ELF-1 (cell line): ENCODE data around the gene EPHA5.

Experiments
- DNase-seq: peaks from one replicate; pipeline ENCODE4 v3.0.0-alpha.2; 2016; ENCODE audit warnings: low read depth, low spot score

EPHA5 gene

DNA sequence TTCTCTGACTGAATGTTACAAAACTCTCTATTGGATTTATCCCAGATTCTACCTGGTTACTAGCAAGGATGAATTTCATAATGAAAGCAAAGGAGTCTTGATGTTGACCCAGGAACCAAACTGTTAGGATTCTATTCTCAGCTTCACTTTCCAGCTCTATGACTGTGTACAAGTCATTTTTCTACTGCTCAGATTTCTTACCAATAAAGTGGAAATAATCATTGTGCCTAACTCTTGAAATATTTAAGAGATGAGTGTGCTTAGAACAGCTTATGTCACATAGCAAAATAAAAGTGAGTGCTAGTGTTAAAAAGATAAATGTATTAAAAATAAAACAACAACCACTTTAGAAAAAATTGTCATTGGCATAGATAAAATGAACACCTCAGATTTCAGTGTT is 45.6 kb downstream of the EPHA5 start:
- DNase-seq, result no peak

- DNase-seq, result no peak
Observed at GRCh38 chr4:65623506-65623905, 46.8 kb downstream of the EPHA5 start.

DNA sequence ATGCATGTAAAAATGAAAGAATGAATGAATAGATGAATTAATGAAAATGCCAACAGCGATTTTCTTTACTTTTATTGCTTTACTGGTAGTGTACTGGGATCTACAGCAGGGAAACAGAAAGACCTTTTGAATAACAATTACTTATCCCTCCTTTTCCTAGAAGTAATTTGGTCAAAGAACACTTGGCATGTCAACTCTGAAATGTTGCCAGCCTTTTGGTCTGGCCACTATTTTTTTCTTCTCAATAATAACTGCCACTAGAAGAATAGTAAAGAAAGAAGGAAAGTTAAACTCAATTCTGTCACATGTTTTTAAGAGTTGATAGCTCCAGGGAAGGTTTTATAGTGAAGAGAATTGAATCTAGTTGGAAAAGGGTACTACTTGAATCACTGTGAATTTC is 52.9 kb downstream of the EPHA5 start:
- no peak for DNase-seq

GRCh38 chr4:65604515-65604914 is 65.8 kb downstream of the EPHA5 start:
- no peak for DNase-seq

GRCh38 chr4:65600656-65601055 is 69.6 kb downstream of the EPHA5 start:
- DNase-seq, result no peak

- no peak for DNase-seq
Observed at GRCh38 chr4:65599340-65599739, 70.9 kb downstream of the EPHA5 start.

DNA sequence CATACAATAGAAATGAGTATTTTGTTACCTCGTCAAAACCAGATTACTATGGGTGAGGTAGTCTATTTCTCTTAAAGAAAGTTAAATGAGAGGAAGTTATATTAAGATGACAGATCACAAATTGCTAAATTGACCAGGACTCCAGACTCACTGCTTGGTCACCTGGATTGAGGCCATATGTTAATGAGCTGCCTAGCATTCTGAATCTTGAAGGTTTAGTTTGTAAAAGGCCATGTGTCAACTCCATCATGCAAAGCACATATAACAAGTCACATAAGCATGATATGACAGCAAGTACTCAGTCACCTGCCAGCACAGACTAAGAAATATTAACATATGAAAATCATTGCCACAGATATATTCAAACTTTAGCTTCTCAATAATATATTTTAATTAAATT is 72.6 kb downstream of the EPHA5 start:
- DNase-seq, result no peak

DNA sequence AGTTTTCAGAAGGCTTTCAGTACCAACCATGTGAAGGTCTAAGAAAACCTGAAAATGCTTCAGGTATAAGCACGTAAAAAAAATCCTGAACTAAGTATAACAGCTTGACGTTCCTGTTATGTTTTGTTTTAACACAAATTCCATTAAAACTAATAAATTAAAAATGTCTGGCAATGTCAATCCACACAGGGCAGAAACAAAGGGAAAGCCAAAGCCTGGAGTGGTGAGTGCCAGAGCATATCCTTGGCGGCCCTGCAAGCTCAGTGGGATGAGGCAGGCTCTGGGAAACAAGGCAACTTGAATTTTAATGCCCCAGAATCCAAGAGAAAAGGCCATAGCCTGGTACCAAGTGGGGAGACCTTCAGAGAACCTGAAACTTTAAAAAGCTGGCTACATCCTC is 78.2 kb downstream of the EPHA5 start:
- DNase-seq, result no peak

GRCh38 chr4:65589921-65590320 is 80.4 kb downstream of the EPHA5 start:
- no peak for DNase-seq

- DNase-seq, result no peak
Observed at GRCh38 chr4:65589331-65589730, 81.0 kb downstream of the EPHA5 start.

DNA sequence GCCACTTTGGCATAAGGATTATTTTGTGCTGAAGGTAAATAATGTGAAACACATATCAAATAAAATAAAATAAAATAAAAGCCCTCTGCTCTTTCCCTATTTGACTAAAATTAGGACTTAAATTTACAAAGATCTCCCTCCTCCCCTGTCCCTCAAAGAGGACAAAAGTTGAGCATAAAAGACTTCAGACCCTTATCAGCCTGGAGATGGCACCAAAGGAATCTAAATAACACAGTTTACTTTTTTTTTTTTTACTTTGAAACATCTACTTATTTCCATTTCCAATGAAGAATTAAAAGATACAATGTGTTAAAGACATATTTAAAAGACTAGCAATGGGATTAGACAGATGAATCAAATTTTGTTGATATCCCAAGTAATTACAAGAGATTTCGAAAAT is 89.7 kb downstream of the EPHA5 start:
- no peak for DNase-seq

DNA sequence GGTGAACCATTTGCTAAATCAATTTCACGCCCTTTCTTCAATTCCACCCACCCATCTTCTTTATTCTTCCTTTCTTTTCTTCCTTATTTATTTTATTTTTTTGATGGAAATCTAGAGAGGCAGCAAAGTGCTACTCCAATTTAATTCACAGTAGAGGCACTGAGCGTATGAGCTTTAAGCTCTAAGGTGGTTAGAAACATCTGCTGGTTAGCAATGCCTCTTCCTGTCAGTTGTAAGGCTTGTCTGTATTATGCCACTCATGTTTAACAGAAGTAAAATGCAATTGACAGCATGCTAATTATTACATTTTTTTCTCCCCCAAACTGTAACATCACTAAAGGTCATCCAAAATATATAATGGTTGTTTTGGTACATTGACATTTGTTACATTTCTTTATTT is 103.8 kb downstream of the EPHA5 start:
- no peak for DNase-seq

GRCh38 chr4:65561164-65561563 is 109.1 kb downstream of the EPHA5 start:
- DNase-seq, result no peak

DNA sequence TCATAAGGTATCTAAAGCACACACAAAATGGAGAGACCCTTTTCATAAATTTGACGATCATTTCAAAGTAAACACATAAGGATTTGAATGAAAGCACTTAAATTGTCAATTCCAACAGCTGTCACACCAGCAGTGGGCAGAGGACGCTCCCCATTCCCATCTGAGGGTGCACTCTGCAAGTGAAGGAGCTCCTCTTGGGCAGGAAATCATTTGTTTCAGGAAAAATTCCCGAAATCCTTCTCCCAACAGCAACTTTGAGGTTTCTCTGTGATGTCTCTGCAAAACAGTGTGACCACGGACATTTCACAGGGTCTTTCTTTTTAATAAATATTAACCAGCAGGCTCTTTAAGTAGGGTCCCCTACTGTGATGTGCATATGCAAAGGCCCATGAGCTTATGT is 111.0 kb downstream of the EPHA5 start:
- no peak for DNase-seq

GRCh38 chr4:65552057-65552456 is 118.2 kb downstream of the EPHA5 start:
- no peak for DNase-seq

DNA sequence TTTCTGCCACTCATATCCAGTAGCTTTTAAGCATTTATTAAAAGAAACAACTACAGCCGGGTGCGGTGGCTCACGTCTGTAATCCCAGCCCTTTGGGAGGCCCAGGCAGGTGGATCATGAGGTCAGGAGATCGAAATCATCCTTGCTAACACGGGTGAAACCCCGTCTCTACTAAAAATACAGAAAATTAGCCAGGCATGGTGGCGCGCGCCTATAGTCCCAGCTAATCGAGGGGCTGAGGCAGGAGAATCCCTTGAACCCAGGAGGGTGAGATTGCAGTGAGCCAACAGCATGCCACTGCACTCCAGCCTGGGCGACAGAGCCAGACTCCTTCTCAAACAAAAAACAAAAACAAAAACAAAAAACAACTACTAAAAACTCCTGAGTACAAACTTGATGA is 119.8 kb downstream of the EPHA5 start:
- DNase-seq, result no peak

DNA sequence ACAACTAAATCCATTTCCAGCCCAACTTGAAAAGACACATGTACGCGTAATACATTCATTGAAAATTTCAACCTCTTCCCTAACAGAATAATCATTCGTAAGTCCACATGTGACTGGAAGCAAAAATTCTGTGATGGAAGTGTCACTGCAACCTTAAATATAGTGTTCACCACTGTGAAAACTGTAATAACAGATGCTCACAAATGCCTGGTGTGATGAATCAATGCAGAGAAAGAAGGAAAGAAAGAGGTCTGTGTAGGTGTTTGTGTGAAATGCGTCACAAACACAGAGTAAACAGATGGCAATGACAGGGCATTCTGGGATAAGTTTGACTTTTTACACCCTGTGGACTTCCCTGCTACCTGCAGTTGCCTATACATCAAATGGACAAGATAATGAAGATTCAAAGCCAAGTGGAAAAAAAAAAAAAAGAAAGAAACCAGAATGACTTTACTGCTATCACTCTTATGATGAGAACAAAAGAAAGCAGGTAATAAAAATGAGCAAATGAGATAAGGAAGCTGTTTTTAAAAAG is 123.3 kb downstream of the EPHA5 start:
- DNase-seq, result no peak

GRCh38 chr4:65538571-65538970 is 131.7 kb downstream of the EPHA5 start:
- no peak for DNase-seq

DNA sequence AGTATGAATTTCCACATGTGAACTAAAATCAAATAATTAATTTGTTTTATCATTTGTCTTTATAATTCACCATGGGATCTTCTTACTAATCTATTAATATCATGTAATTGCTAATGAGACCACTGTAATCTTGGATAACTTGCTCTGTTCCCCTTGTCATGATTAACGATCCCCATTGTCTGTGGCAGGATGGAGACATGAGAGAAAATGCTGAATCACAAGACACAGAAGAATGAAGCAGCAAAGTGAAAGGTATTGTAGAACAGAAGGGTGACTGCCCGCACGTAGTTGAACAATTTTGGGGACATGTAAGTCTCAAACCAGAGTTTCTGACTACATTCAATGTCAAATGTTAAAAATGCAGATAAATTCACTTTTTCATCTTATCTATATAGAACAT is 135.2 kb downstream of the EPHA5 start:
- no peak for DNase-seq

- DNase-seq, result no peak
Observed at GRCh38 chr4:65521666-65522065, 148.6 kb downstream of the EPHA5 start.

DNA sequence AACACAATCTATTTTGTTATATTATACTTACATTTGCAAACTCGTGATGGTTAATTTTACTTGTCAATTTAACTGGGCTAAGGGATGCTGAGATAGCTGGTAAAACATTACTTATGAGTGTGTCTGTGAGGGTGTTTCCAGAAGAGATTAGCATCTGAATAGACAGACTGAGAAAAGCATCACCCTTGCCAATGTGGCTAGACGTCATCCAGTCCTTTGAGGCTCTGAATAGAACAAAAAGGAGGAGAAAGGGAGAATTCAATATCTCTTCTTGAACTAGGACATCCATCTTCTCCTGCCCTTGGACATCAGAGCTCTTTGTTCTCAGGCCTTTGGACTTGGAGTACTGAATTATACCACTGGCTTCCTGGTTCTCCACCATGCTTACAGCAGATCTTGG is 154.6 kb downstream of the EPHA5 start:
- no peak for DNase-seq

GRCh38 chr4:65510976-65511375 is 159.3 kb downstream of the EPHA5 start:
- no peak for DNase-seq

DNA sequence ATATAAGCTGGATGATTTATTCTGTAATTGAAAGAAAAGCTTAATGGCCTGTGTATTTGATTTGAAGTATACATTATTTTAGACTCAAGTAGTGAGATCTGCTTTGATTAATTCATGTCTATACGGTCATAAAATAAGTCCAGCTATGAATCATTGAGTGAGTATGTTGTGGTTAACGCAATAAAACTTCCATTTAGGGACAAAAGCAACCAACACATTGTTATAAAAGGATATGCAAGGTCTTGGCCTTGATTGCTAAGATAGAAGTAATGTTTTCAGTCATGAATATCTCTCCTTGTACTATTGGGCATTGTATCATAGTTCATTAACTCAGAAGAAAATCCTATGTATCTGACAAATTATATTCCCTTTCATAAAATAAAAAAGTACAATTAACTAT is 162.1 kb downstream of the EPHA5 start:
- DNase-seq, result no peak

- no peak for DNase-seq
Observed at GRCh38 chr4:65502131-65502701, 168.1 kb downstream of the EPHA5 start.
